ACC112 (cell line): ENCODE results near the gene ZBTB7C.
"Not testable (repeated sequence)": the region's sequence is repeated elsewhere in the genome, so short reads cannot be mapped to it uniquely, and the experiment has no call there.

Source experiments
- H2AFZ ChIP-seq: fragments of 200-600 bp; sonication (generic); one replicate; pipeline ENCODE4 v1.6.0; 2017; ENCODE audit warnings: antibody characterized with exemption, low read length; ENCODE audit not compliant: unreplicated experiment
- H3K27ac ChIP-seq: fragments of 200-600 bp; sonication (generic); 2 replicates; pipeline ENCODE4 v1.5.1; 2014; ENCODE audit warnings: low read depth, mild to moderate bottlenecking, antibody characterized with exemption, low read length, moderate library complexity
- H3K27me3 ChIP-seq: fragments of 200-600 bp; sonication (generic); 2 replicates; pipeline ENCODE4 v1.6.1; 2014; ENCODE audit warnings: mild to moderate bottlenecking, antibody characterized with exemption, low read length, moderate library complexity, mixed read lengths; ENCODE audit not compliant: insufficient read depth
- H3K36me3 ChIP-seq: fragments of 200-600 bp; sonication (generic); 2 replicates; pipeline ENCODE4 v1.6.1; 2016; ENCODE audit warnings: mild to moderate bottlenecking, antibody characterized with exemption, low read length, moderate library complexity, mixed read lengths; ENCODE audit not compliant: insufficient read depth
- H3K4me1 ChIP-seq: fragments of 200-600 bp; sonication (generic); one replicate; pipeline ENCODE4 v1.6.1; 2016; ENCODE audit warnings: low read length, mixed read lengths; ENCODE audit not compliant: insufficient read depth, unreplicated experiment, control insufficient read depth
- H3K4me3 ChIP-seq: fragments of 200-600 bp; sonication (generic); 2 replicates; pipeline ENCODE4 v1.5.1; 2014; ENCODE audit warnings: mild to moderate bottlenecking, low read depth, low read length
- H3K79me2 ChIP-seq: fragments of 200-600 bp; sonication (generic); one replicate; pipeline ENCODE4 v1.6.0; 2016; ENCODE audit warnings: low read length; ENCODE audit not compliant: control insufficient read depth, unreplicated experiment, insufficient read depth

ZBTB7C gene

GRCh38 chr18:48442761-48443160, 33.6 kb upstream of the ZBTB7C start:
- no peaks in the 10 kb centered on the region for H3K79me2 ChIP-seq
- peaks cover 12% of the 10 kb centered on the region for H3K4me1 ChIP-seq
- no peak overlapping the region for H3K4me3 ChIP-seq
- H3K36me3 ChIP-seq: no peaks in the 10 kb centered on the region
- peaks cover 56% of the 10 kb centered on the region for H3K27me3 ChIP-seq
- H3K27ac ChIP-seq: no peak overlapping the region
- H2AFZ ChIP-seq: no peak overlapping the region

- Histone ChIP-seq H3K4me3 (peak overlapping the region; percentile 45; the same call in 1 of the 2 replicates), H3K36me3 (no peaks in the 10 kb centered on the region), H3K27me3 (peaks cover 67% of the 10 kb centered on the region), H3K27ac (no peak overlapping the region), H3K4me1 (peaks cover 7% of the 10 kb centered on the region), H2AFZ (no peak overlapping the region), H3K79me2 (no peaks in the 10 kb centered on the region)
These were observed 32.3 kb upstream of the ZBTB7C start for GRCh38 chr18:48441405-48441881.

DNA sequence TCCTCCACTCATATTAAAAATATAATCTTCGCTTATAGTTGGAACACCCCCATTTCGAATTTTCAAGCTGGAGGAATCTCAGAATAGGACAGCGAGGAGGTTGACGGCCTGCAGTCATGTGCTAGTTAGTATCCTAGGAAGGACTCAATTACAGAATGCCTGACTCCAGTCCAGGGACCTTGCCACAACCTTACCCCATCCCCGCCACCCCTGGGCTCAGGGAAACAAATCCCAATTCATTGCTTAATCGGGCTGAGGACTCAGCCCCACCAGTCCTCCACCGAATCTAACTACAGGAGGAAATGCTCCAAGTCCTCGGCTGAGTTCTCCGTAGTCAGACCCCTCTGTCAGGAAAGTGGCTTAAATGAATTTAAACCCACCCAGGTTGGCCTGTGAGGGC, 31.7 kb upstream of the ZBTB7C start:
- H3K36me3 ChIP-seq: no peaks in the 10 kb centered on the region
- H3K79me2 ChIP-seq: no peaks in the 10 kb centered on the region
- H2AFZ ChIP-seq: no peak overlapping the region
- H3K27me3 ChIP-seq: peaks cover 72% of the 10 kb centered on the region
- no peak overlapping the region for H3K27ac ChIP-seq
- H3K4me1 ChIP-seq: peaks cover 7% of the 10 kb centered on the region
- H3K4me3 ChIP-seq: peak overlapping the region; percentile 45; the same call in 1 of the 2 replicates

DNA sequence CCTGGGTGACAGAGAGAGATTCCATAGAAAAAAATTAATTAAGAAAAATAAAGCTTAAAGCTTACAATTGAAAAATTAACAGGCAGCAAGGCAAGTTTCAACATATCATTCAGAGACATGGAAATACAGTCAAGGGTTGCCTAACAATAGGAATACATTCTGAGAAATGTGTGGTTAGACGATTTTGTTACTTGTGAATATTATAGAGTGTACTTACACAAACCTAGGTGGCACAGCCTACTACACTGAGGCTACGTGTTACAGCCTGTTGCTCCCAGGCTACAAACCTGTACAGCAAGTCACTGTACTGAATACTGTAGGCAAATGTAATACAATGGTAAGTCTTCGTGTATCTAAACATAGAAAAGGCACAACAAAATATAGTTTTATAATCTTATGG, 27.7 kb upstream of the ZBTB7C start:
- H3K4me1 ChIP-seq: peaks cover 7% of the 10 kb centered on the region
- no peak overlapping the region for H2AFZ ChIP-seq
- no peaks in the 10 kb centered on the region for H3K79me2 ChIP-seq
- H3K27ac ChIP-seq: no peak overlapping the region
- H3K36me3 ChIP-seq: no peaks in the 10 kb centered on the region
- no peak overlapping the region for H3K4me3 ChIP-seq
- peaks cover 57% of the 10 kb centered on the region for H3K27me3 ChIP-seq

DNA sequence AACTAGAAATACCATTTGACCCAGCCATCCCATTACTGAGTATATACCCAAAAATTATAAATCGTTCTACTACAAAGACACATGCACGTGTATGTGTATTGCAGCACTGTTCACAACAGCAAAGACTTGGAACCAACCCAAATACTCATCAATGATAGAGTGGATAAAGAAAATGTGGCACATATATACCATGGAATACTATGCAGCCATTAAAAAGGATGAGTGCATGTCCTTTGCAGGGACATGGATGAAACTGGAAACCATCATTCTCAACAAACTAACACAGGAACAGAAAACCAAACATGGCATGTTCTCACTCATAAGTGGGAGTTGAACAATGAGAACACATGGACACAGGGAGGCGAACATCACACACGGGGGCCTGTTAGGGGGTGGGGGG, 25.2 kb upstream of the ZBTB7C start:
- H3K79me2 ChIP-seq, H3K4me3 ChIP-seq, H3K27ac ChIP-seq, H3K36me3 ChIP-seq, H2AFZ ChIP-seq, H3K4me1 ChIP-seq: not testable (repeated sequence)
- peaks cover 50% of the 10 kb centered on the region for H3K27me3 ChIP-seq

- H3K4me1 ChIP-seq: no peaks in the 10 kb centered on the region
- H3K36me3 ChIP-seq: no peaks in the 10 kb centered on the region
- H3K79me2 ChIP-seq: no peaks in the 10 kb centered on the region
- no peak overlapping the region for H3K27ac ChIP-seq
- H3K27me3 ChIP-seq: peaks cover 49% of the 10 kb centered on the region
- H3K4me3 ChIP-seq: no peak overlapping the region
- no peak overlapping the region for H2AFZ ChIP-seq
These were observed 24.4 kb upstream of the ZBTB7C start for GRCh38 chr18:48433541-48433940.

- no peak overlapping the region for H2AFZ ChIP-seq
- peaks cover 60% of the 10 kb centered on the region for H3K27me3 ChIP-seq
- H3K27ac ChIP-seq: no peak overlapping the region
- H3K4me1 ChIP-seq: no peaks in the 10 kb centered on the region
- H3K36me3 ChIP-seq: no peaks in the 10 kb centered on the region
- H3K4me3 ChIP-seq: no peak overlapping the region
- H3K79me2 ChIP-seq: no peaks in the 10 kb centered on the region
These were observed 21.0 kb upstream of the ZBTB7C start for GRCh38 chr18:48430150-48430549.

- Histone ChIP-seq H2AFZ (no peak overlapping the region), H3K36me3 (no peaks in the 10 kb centered on the region), H3K27me3 (peaks cover 75% of the 10 kb centered on the region)
These were observed 19.4 kb upstream of the ZBTB7C start for GRCh38 chr18:48428475-48429177.

DNA sequence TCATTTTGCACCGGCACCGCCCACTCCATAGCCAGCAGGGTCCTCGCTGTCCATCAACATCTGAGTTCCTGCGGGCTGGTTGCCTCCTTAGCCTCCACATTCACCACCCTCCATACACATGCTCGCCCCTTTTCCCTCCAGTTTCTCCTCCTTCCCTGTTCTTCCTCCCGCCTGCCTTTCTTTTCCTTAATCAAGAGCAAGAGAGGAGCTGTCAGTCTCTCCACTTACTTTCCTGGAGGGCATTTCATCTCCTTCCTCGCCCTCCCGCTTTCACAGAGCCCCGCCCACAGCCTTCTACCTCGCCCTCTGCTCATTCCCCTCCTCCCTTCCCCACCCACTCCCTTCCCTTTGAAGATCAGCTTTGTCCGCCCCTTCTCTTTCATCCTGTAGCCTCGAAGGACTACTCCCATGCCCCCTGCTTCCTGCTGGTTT, 13.8 kb upstream of the ZBTB7C start:
- H3K4me1 ChIP-seq: no peaks in the 10 kb centered on the region
- no peak overlapping the region for H2AFZ ChIP-seq
- H3K27ac ChIP-seq: no peak overlapping the region
- H3K79me2 ChIP-seq: no peaks in the 10 kb centered on the region
- no peak overlapping the region for H3K4me3 ChIP-seq
- no peaks in the 10 kb centered on the region for H3K36me3 ChIP-seq
- peaks cover 63% of the 10 kb centered on the region for H3K27me3 ChIP-seq

More at GRCh38 chr18:48428475-48429177, 19.4 kb upstream of the ZBTB7C start:
- Histone ChIP-seq H3K4me1 (no peaks in the 10 kb centered on the region), H3K27ac (no peak overlapping the region), H3K4me3 (no peak overlapping the region), H3K79me2 (no peaks in the 10 kb centered on the region)

DNA sequence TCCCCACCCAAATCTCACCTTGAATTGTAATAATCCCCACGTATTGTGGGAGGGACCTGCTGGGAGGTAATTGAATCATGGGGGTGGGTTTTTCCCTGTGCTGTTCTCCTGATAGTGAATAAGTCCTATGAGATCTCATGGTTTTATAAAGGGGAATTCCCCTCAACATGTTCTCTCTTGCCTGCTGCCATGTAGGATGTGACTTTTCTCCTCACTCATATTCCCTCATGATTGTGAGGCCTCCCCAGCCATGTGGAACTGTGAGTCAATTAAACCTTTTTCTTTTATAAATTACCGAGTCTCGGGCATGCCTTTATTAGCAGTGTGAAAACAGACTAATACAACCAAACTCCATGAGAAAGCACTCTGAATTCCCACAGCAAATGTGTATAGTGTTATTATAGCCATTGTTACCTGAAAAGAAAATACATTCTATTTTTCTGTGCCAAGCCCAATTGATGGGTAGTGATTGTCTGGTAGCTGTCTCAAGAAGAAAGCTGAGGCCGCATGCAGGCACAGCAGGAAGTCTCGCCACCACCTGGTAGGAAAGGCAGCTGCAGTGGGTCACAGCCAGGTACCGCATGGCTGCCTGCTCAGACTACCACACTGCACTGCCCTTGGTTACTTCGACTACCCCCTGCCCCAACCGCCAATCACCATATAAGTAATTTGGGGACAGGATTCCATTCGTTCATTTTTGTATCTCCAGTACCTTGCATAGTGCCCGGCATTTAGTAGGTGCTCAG, 10.3 kb upstream of the ZBTB7C start:
- Histone ChIP-seq H3K27me3 (peaks cover 58% of the 10 kb centered on the region), H2AFZ (no peak overlapping the region), H3K27ac (no peak overlapping the region), H3K4me1 (no peaks in the 10 kb centered on the region), H3K79me2 (no peaks in the 10 kb centered on the region), H3K36me3 (no peaks in the 10 kb centered on the region), H3K4me3 (no peak overlapping the region)
